Measurements from ENCODE around the gene TMEM9. TPM values are rescaled to one million over a fixed set of nuclear protein-coding genes. Genes with fewer than 3 reads are reported as not detected.
A peak's percentile ranks its signal among the peaks of the same experiment; 100 is the strongest.

The TMEM9 gene
- total and polyA plus RNA-seq, 2 of the 8 experiments (the other 6 are each of a cell fraction or from before 2014, with no cell fraction given): 79.9 to 181 TPM

DNA sequence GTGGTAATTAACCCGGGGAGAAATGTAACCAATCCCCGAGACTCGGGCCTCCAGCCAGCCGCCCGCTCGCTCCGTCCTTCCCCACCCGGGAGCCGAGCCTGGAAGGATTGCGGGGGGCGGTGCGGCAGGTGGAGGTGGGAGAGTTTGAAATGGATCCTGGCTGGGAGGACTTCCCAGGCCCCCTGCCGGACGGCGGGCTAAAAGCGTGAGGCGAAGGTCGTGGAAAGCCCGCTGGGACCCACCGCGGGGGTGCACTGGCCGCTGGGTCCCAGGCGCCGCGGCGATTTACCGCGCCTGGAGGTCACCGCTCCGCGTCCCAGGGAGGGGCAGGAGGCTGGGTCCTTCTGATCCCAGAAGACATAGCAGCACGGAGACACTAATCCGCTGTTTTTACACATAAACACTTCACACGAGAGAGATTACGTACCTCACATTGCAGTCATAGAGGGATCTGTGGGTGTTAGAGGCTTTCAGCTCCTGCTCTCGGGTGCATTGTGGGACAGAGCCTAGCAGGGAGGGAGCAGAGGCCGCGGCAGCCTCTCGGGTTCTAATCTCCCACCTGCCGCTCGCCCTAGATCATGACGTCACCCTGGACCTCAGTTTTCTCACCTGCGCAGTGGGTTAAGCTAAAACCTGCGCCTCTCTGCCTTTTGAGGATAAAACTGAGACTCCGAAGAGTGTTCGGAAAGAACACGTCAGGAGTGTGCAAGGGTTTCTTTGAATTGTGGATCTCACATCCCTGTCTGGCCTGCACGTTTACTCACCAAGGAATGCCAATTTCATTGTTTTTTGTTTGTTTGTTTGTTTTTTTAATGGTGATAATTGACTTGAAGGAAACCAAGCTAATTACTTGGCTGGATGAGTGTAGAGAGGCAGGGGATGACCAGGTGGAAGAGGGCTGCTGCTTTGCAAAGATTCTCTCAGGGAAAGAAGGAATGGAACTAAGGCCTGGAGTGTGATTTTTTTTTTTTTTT is 17.1 kb upstream of the TMEM9 start:
- H2BK120ac ChIP-seq (replicated peaks; ENCODE audit: low read depth, low read length): no peak overlapping the region
- no peak overlapping the region for H4K91ac ChIP-seq (replicated peaks; ENCODE audit: insufficient read length, low read length)
- peaks cover 5 to 10% (median 8%) of the 10 kb centered on the region in 4 experiments; a peak in 6 of 7 replicates for H3K4me1 ChIP-seq (replicated peaks in 1 of 4; ENCODE audit: control insufficient read depth in 3 of 4, insufficient read depth in 4 of 4, low read length in 3 of 4)
- H3K36me3 ChIP-seq (ENCODE audit: control insufficient read depth in 2 of 4, insufficient read depth in 4 of 4, low read length in 3 of 4): no peaks in the 10 kb centered on the region
- H3K18ac ChIP-seq (ENCODE audit: extremely low read depth, low read length): peak overlapping the region; percentile 75
- peak overlapping the region in 3 of 4 experiments; percentile 36 to 76 (median 55); a peak in 6 of 7 replicates for H3K9ac ChIP-seq (replicated peaks in 1 of 4; ENCODE audit: extremely low read depth in 1 of 4, low read depth in 3 of 4, low read length in 3 of 4)
- H3K23ac ChIP-seq (ENCODE audit: insufficient read length): no peak overlapping the region
- H3K79me2 ChIP-seq (ENCODE audit: control insufficient read depth in 1 of 2, insufficient read depth in 2 of 2, low read length in 2 of 2): no peaks in the 10 kb centered on the region
- H3K79me1 ChIP-seq (ENCODE audit: low read depth, low read length): no peaks in the 10 kb centered on the region
- 11% methylated on average over 46 of the region's 48 CpGs; no CpG with 5 or more reads in 1 of the 2 experiments for WGBS, 2 experiments (ENCODE audit: extremely low coverage in 1 of 2, insufficient coverage in 1 of 2, insufficient read length in 1 of 2, insufficient replicate concordance in 2 of 2, low coverage in 1 of 2, low lambda C conversion rate in 2 of 2, missing lambda C conversion rate in 1 of 2)
- peak overlapping the region; percentile 99 for H2AFZ ChIP-seq (ENCODE audit: low read length)
- ChIA-PET POLR2A (ENCODE audit: partially characterized antibody) (interaction anchor here (0.9 to 7.1 kb wide), 11 partner anchors 12 to 228 kb away, joined by 3 to 105 read pairs (median 3); partner anchors contain the start of genes IGFN1 and TMEM9), CTCF (ENCODE audit: partially characterized antibody) (interaction anchor here (0.8 to 2.8 kb wide), 8 partner anchors 8 to 87 kb away, joined by 3 to 13 read pairs (median 5); partner anchors contain the start of gene TMEM9)
- peak overlapping the region; percentile 76 to 98 for H3K4me2 ChIP-seq (ENCODE audit: insufficient read depth in 1 of 2, low read depth in 2 of 2, low read length in 2 of 2)
- H2BK12ac ChIP-seq (ENCODE audit: low read depth, low read length): peak overlapping the region; percentile 62
- H3K9me3 ChIP-seq (ENCODE audit: insufficient read depth in 2 of 2, low read depth in 1 of 2, low read length in 1 of 2): no peaks in the 10 kb centered on the region
- H2BK15ac ChIP-seq (ENCODE audit: low read length): no peak overlapping the region; the same call in 1 of the 2 replicates
- peak overlapping the region; percentile 60 to 76 (median 72) for H3K4me3 ChIP-seq (ENCODE audit: extremely low read depth in 1 of 4, insufficient read depth in 2 of 4, low read depth in 3 of 4, low read length in 4 of 4)
- FAIRE-seq (no peak), DNase-seq (ENCODE audit: low read depth in 1 of 2, low spot score in 2 of 2) (no peak)
- H4K5ac ChIP-seq (ENCODE audit: insufficient read length, low read depth, low read length): no peak overlapping the region
- no peak overlapping the region for H3K56ac ChIP-seq (replicated peaks; ENCODE audit: insufficient read length, low read depth, low read length)
- H2AK5ac ChIP-seq (ENCODE audit: low read depth, low read length): peak overlapping the region; percentile 72; the same call in 1 of the 2 replicates
- no peak overlapping the region for H3K27ac ChIP-seq (ENCODE audit: low read depth, low read length)
- H4K20me1 ChIP-seq (replicated peaks in 1 of 2; ENCODE audit: control insufficient read depth in 1 of 2, insufficient read depth in 2 of 2, low read length in 2 of 2): no peaks in the 10 kb centered on the region
- no peak overlapping the region for H3K14ac ChIP-seq (ENCODE audit: insufficient read length)
- peaks cover 2 to 6% (median 4%) of the 10 kb centered on the region in 4 experiments; a peak in 4 of 7 replicates for H3K27me3 ChIP-seq (replicated peaks in 1 of 4; ENCODE audit: control insufficient read depth in 3 of 4, extremely low read depth in 1 of 4, insufficient read depth in 3 of 4, low read length in 3 of 4)
- H4K8ac ChIP-seq (ENCODE audit: extremely low read depth, insufficient read depth, low read length): peak overlapping the region; percentile 83
- 0 out of 2 replicates have a peak overlapping the region, but pooled peaks have one; percentile 35 for H2BK5ac ChIP-seq (ENCODE audit: low read depth, low read length)
- peaks cover 5% of the 10 kb centered on the region; the same call in 1 of the 2 replicates for H3K23me2 ChIP-seq (ENCODE audit: low read depth, low read length)
- no peak overlapping the region for H2BK20ac ChIP-seq (ENCODE audit: low read length)
- no peak overlapping the region for H3K4ac ChIP-seq (replicated peaks; ENCODE audit: insufficient read length, low read depth, low read length)
- TF ChIP-seq SRF (IDR thresholded peaks at IDR 0.05; ENCODE audit: low read depth, low read length): no peak
- TF ChIP-seq SIRT6 (IDR thresholded peaks at IDR 0.05; ENCODE audit: low read length): no peak
- peak; percentile 55 for TF ChIP-seq ASH2L (IDR thresholded peaks at IDR 0.05; ENCODE audit: low read length)
- TF ChIP-seq YY1 (IDR thresholded peaks at IDR 0.05; ENCODE audit: low read depth, low read length): no peak
- TF ChIP-seq MAX (IDR thresholded peaks at IDR 0.05): peak; percentile 39; the same call in 1 of the 2 replicates
- peak; percentile 89 for TF ChIP-seq CREB1 (IDR thresholded peaks at IDR 0.05)
- peak in 1 of 2 experiments; percentile 89; a peak in 1 of 4 replicates for TF ChIP-seq HDAC2 (IDR thresholded peaks at IDR 0.05; ENCODE audit: borderline replicate concordance in 1 of 2, low read depth in 2 of 2, low read length in 2 of 2)
- 0 out of 2 replicates have a peak, but pooled peaks have one; percentile 2 for TF ChIP-seq TBP (IDR thresholded peaks at IDR 0.05; ENCODE audit: low read depth, low read length)
- TF ChIP-seq JUN (IDR thresholded peaks at IDR 0.05; ENCODE audit: low read depth, low read length): peak; percentile 90
- TF ChIP-seq TAF1 (IDR thresholded peaks at IDR 0.05; ENCODE audit: low read depth, low read length): no peak
- TF ChIP-seq SUZ12 (IDR thresholded peaks at IDR 0.05; ENCODE audit: low read length): peak; percentile 15; the same call in 1 of the 2 replicates
